ENCODE data around the gene MAP4K4.

Gene MAP4K4

GRCh38 chr2:101801496-101801895 is 104.0 kb downstream of the MAP4K4 start:
- no peak overlapping the region for H3K27ac ChIP-seq
- TF ChIP-seq ZFX (IDR thresholded peaks at IDR 0.05): no peak
- TF ChIP-seq CTCF (conservative IDR thresholded peaks at IDR 0.05): no peak

- H3K27ac ChIP-seq: no peak overlapping the region
- TF ChIP-seq ZFX (IDR thresholded peaks at IDR 0.05): no peak
- no peak for TF ChIP-seq CTCF (conservative IDR thresholded peaks at IDR 0.05)
Observed at GRCh38 chr2:101802329-101802728, 104.8 kb downstream of the MAP4K4 start.

- H3K27ac ChIP-seq: no peak overlapping the region
- TF ChIP-seq CTCF (conservative IDR thresholded peaks at IDR 0.05): no peak
- no peak for TF ChIP-seq ZFX (IDR thresholded peaks at IDR 0.05)
Observed at GRCh38 chr2:101803128-101803527, 105.6 kb downstream of the MAP4K4 start.

GRCh38 chr2:101803945-101804696 is 106.6 kb downstream of the MAP4K4 start:
- no peak overlapping the region for H3K27ac ChIP-seq
- no peak for TF ChIP-seq CTCF (conservative IDR thresholded peaks at IDR 0.05)

GRCh38 chr2:101805152-101806088 is 107.9 kb downstream of the MAP4K4 start:
- no peak overlapping the region for H3K27ac ChIP-seq
- no peak for TF ChIP-seq CTCF (conservative IDR thresholded peaks at IDR 0.05)
- TF ChIP-seq ZFX (IDR thresholded peaks at IDR 0.05): no peak

GRCh38 chr2:101806123-101806522 is 108.6 kb downstream of the MAP4K4 start:
- H3K27ac ChIP-seq: no peak overlapping the region

More at GRCh38 chr2:101806123-101806522, 108.6 kb downstream of the MAP4K4 start:
- TF ChIP-seq ZFX (IDR thresholded peaks at IDR 0.05) (no peak), CTCF (conservative IDR thresholded peaks at IDR 0.05) (no peak)

All from C4-2B (cell line).